GM19023 (cell line): Measurements from ENCODE around the gene PCDHB13.
"Not testable (repeated sequence)": the region's sequence is repeated elsewhere in the genome, so short reads cannot be mapped to it uniquely, and the experiment has no call there.

Experiments
- ATAC-seq: cut with Tn5 transposase; IDR thresholded peaks from one replicate; pipeline ENCODE4 v1.9.1; 2021; ENCODE audit warnings: mild to moderate bottlenecking, moderate library complexity; ENCODE audit not compliant: unreplicated experiment

PCDHB13 gene

GRCh38 chr5:141201126-141201525, 12.6 kb upstream of the PCDHB13 start:
- ATAC-seq: not testable (repeated sequence)

DNA sequence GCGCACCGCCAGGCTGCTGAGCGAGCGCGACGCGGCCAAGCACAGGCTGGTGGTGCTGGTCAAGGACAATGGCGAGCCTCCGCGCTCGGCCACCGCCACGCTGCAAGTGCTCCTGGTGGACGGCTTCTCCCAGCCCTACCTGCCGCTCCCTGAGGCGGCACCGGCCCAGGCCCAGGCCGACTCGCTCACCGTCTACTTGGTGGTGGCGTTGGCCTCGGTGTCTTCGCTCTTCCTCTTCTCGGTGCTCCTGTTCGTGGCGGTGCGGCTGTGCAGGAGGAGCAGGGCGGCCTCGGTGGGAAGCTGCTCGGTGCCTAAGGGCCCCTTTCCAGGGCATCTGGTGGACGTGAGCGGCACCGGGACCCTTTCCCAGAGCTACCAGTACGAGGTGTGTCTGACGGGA, 12.1 kb upstream of the PCDHB13 start:
- ATAC-seq: not testable (repeated sequence)

GRCh38 chr5:141208478-141208877, 5.2 kb upstream of the PCDHB13 start, which contains the start of gene PCDHB12:
Gene PCDHB12, plus strand, starts transcription at chr5:141208719. Its CDS starts 189 bp downstream, at chr5:141208908.
- no peak for ATAC-seq

DNA sequence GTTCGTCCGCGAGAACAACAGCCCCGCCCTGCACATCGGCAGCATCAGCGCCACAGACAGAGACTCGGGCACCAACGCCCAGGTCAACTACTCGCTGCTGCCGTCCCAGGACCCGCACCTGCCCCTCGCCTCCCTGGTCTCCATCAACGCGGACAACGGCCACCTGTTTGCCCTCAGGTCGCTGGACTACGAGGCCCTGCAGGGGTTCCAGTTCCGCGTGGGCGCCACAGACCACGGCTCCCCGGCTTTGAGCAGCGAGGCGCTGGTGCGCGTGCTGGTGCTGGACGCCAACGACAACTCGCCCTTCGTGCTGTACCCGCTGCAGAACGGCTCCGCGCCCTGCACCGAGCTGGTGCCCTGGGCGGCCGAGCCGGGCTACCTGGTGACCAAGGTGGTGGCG, 3.4 kb upstream of the PCDHB13 start:
- ATAC-seq: not testable (repeated sequence)

- not testable (repeated sequence) for ATAC-seq
Observed at GRCh38 chr5:141210849-141211248, 2.9 kb upstream of the PCDHB13 start.

DNA sequence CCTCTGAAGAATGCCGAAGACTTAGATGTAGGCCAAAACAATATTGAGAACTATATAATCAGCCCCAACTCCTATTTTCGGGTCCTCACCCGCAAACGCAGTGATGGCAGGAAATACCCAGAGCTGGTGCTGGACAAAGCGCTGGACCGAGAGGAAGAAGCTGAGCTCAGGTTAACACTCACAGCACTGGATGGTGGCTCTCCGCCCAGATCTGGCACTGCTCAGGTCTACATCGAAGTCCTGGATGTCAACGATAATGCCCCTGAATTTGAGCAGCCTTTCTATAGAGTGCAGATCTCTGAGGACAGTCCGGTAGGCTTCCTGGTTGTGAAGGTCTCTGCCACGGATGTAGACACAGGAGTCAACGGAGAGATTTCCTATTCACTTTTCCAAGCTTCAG, 864 bp downstream of the PCDHB13 start:
- ATAC-seq: not testable (repeated sequence)

- not testable (repeated sequence) for ATAC-seq
Observed at GRCh38 chr5:141215504-141215903, 1.8 kb downstream of the PCDHB13 start.

GRCh38 chr5:141216035-141216434, 2.3 kb downstream of the PCDHB13 start:
- ATAC-seq: not testable (repeated sequence)

DNA sequence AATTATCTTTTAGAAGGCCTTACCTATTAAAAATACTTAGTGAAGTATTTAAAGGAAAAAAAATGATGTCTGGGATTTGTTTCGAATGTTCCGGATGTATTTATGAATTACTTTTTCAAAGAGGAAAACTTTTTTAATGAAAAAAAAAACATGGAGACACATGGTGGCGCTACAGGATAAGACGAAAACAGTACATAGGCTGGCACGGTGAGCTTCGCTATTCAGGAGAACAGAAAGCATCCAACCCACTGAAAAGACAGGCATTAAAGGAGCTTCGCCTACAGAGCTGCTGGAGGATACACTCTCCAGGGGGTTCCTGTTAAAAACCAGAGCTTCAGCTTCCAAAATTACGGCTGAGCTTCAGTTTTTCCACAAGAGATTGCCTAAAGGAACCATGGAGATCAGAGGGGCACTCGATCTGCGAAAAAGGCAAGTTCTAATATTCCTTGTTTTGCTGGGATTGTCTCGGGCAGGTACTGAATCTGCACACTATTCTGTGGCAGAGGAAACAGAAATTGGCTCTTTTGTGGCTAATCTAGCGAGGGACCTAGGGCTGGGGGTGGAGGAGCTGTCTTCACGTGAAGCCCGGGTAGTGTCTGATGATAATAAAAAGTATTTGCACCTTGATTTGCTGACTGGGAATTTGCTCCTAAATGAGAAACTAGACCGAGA, 9.5 kb downstream of the PCDHB13 start, which contains the start of gene PCDHB14:
Gene PCDHB14 (plus strand): TSS at position 232 of the 672 bp plus-strand sequence. CDS start 163 bp downstream, at position 395.
- ATAC-seq: no peak

DNA sequence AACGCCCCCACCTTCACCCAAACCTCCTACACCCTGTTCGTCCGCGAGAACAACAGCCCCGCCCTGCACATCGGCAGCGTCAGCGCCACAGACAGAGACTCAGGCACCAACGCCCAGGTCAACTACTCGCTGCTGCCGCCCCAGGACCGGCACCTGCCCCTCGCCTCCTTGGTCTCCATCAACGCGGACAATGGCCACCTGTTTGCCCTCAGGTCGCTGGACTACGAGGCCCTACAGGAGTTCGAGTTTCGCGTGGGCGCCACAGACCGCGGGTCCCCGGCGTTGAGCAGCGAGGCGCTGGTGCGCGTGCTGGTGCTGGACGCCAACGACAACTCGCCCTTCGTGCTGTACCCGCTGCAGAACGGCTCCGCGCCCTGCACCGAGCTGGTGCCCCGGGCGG, 11.1 kb downstream of the PCDHB13 start:
- ATAC-seq: not testable (repeated sequence)

DNA sequence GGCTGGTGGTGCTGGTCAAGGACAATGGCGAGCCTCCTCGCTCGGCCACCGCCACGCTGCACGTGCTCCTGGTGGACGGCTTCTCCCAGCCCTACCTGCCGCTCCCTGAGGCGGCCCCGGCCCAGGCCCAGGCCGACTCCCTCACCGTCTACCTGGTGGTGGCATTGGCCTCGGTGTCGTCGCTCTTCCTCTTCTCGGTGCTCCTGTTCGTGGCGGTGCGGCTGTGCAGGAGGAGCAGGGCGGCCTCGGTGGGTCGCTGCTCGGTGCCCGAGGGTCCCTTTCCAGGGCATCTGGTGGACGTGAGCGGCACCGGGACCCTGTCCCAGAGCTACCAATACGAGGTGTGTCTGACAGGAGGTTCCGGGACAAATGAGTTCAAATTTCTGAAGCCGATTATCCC, 11.7 kb downstream of the PCDHB13 start:
- ATAC-seq: not testable (repeated sequence)

- no peak for ATAC-seq
Observed at GRCh38 chr5:141234109-141234667, 20.5 kb downstream of the PCDHB13 start.

- not testable (repeated sequence) for ATAC-seq
Observed at GRCh38 chr5:141235922-141236321, 22.2 kb downstream of the PCDHB13 start.

GRCh38 chr5:141236516-141237313, 23.0 kb downstream of the PCDHB13 start:
- no peak for ATAC-seq

DNA sequence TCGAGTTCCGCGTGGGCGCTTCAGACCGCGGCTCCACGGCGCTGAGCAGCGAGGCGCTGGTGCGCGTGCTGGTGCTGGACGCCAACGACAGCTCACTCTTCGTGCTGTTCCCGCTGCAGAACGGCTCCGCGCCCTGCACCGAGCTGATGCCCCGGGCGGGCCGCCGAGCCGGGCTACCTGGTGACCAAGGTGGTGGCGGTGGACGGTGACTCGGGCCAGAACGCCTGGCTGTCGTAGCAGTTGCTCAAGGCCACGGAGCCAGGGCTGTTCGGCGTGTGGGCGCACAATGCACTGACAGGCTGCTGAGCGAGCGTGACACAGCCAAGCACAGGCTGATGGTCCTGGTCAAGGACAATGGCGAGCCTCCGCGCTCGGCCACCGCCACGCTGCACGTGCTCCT, 27.8 kb downstream of the PCDHB13 start:
- ATAC-seq: no peak

- ATAC-seq: no peak
Observed at GRCh38 chr5:141245250-141245717, 31.6 kb downstream of the PCDHB13 start, which contains the start of gene PCDHB15. Gene PCDHB15, plus strand, starts transcription at chr5:141245395. Its CDS starts 184 bp downstream, at chr5:141245579.

- ATAC-seq: not testable (repeated sequence)
Observed at GRCh38 chr5:141246971-141247370, 33.3 kb downstream of the PCDHB13 start.

DNA sequence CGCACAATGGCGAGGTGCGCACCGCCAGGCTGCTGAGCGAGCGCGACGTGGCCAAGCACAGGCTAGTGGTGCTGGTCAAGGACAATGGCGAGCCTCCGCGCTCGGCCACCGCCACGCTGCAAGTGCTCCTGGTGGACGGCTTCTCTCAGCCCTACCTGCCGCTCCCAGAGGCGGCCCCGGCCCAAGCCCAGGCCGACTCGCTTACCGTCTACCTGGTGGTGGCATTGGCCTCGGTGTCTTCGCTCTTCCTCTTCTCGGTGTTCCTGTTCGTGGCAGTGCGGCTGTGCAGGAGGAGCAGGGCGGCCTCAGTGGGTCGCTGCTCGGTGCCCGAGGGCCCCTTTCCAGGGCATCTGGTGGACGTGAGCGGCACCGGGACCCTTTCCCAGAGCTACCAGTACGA, 33.7 kb downstream of the PCDHB13 start:
- ATAC-seq: not testable (repeated sequence)

DNA sequence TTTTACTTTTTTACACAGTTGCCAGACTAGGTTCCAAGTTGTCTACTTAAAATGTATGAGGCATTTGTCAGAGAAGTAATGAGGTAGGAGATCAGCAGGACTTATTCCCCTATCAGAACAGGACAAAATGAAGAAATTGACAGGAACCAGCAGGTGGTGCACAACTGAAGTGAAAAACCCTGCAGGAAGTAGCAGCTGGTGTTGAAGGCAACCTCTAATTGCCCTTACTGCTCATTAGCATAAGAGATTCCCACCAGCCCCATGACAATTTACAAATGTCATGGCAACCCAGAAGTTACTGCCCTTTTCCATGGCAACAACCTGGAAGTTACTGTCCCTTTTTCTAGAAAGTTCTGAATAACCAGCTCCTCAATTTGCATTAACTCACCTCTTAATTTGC, 36.9 kb downstream of the PCDHB13 start:
- no peak for ATAC-seq

DNA sequence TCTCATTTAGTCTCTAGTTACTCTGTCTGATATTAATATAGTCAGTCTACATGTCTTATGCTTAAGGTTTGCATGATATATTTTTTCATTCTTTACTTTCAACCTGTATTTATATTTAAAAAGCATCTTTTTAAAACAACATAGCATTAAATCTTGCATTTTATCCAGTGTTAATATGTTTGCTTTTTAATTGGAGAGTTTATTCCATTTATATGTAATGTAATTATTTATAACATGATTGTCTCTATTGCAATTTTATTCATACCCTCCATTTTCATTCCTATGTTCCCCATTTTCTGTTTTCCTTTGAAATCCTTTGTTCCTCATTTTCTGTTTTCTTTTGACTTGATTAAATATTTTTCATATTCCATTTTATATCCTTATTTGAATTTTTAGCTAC, 44.7 kb downstream of the PCDHB13 start:
- no peak for ATAC-seq

DNA sequence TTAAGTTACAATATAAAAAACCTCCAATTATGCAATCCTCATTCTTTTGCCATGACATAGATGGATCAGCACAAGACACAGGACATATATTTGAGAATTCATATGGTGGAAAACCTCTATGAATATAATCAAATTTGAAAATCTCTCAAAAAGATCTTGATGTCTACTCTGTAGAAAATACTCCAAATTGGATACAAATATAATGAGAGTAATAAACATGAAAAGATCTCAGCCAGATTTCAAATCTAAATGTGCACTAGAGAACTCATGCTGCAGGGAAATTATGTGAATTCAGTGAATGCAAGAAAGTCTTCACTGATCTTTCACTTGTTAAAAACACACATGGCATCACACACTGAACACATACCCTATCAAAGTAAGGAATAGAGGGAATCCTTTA, 45.2 kb downstream of the PCDHB13 start:
- no peak for ATAC-seq
